ENCODE measurements around the gene UQCRQ. TPM values are rescaled to one million over a fixed set of nuclear protein-coding genes. Genes with fewer than 3 reads are reported as not detected.

UQCRQ gene
- total and polyA plus RNA-seq, 2 donors (not counting 3 experiments of a cell fraction or from before 2014, with no cell fraction given) = 246 to 390 TPM

DNA sequence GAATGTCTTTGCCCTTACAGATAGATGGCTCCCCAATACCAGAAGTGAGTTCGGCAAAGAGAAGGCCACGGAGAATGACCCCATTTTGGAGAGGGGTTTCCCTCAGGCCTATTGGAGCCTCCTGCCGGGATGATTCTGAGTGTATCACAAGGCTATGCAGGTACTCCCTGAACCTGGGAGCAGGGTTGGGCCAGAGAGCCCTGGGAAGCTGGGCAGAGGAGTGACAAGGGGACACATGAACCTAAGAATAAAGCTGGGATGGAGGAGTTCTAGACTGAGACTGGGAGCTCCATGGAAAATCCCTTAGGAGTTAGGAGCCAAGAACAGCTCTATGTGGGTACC, 7.5 kb downstream of the UQCRQ start:
- no peaks in the 10 kb centered on the region for H3K4me1 ChIP-seq (ENCODE audit: control insufficient read depth, extremely low read depth, insufficient read depth, low read length)
- DNase-seq (ENCODE audit: low read depth, low spot score) (no peak), FAIRE-seq (no peak)
- BruUV-seq (replicated peaks) = no TSS peak
- H3K4me3 ChIP-seq (replicated peaks in 1 of 3; ENCODE audit: insufficient read depth in 1 of 3, low read depth in 1 of 3, low read length in 3 of 3) = no peak overlapping the region
- H3K27me3 ChIP-seq (ENCODE audit: control insufficient read depth in 2 of 2, insufficient read depth in 2 of 2, low read length in 2 of 2) = no peaks in the 10 kb centered on the region
- no peak overlapping the region for H3K4me2 ChIP-seq (ENCODE audit: insufficient read depth, low read length)
- dilution Hi-C loops (cut with MboI; ENCODE audit: extremely low pct_ligation_motif_present, low sequenced_read_pairs) (no loop called here), intact Hi-C loops (cut with micrococcal nuclease) (no loop called here)
- CTCF ChIA-PET = interaction anchor here (0.8 to 3.3 kb wide), 3 partner anchors 9 to 54 kb away, joined by 4 to 16 read pairs (median 8); partner anchors contain the start of gene SHROOM1
- H3K9me1 ChIP-seq (replicated peaks; ENCODE audit: control insufficient read depth, extremely low read depth, insufficient read depth, low read length) = no peaks in the 10 kb centered on the region
- H3K27ac ChIP-seq (ENCODE audit: insufficient read depth, low read depth, low read length) = no peak overlapping the region
- TF ChIP-seq POLR2A (IDR thresholded peaks at IDR 0.05; ENCODE audit: low read depth, low read length) = no peak
- no peak for TF ChIP-seq EZH2 (IDR thresholded peaks at IDR 0.05; ENCODE audit: borderline replicate concordance, low read depth, low read length, severe bottlenecking)
- TF ChIP-seq, protein P1, sequence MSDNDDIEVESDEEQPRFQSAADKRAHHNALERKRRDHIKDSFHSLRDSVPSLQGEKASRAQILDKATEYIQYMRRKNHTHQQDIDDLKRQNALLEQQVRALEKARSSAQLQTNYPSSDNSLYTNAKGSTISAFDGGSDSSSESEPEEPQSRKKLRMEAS (IDR thresholded peaks at IDR 0.05; ENCODE audit: insufficient read depth, insufficient read length) = no peak
- TF ChIP-seq POLR2AphosphoS5 (IDR thresholded peaks at IDR 0.05; ENCODE audit: insufficient read depth, low read depth, low read length) = no peak
- no peak for TF ChIP-seq MYC (IDR thresholded peaks at IDR 0.05; ENCODE audit: low read depth, low read length)
- TF ChIP-seq FOS (IDR thresholded peaks at IDR 0.05; ENCODE audit: borderline replicate concordance, insufficient read depth, low read length) = no peak
- TF ChIP-seq JUN (IDR thresholded peaks at IDR 0.05; ENCODE audit: borderline replicate concordance, insufficient read depth, insufficient read length, low read depth) = no peak
- no peak for TF ChIP-seq GATA2 (IDR thresholded peaks at IDR 0.05; ENCODE audit: insufficient read depth, insufficient read length, low read depth, low read length)
- TF ChIP-seq, protein P2, sequence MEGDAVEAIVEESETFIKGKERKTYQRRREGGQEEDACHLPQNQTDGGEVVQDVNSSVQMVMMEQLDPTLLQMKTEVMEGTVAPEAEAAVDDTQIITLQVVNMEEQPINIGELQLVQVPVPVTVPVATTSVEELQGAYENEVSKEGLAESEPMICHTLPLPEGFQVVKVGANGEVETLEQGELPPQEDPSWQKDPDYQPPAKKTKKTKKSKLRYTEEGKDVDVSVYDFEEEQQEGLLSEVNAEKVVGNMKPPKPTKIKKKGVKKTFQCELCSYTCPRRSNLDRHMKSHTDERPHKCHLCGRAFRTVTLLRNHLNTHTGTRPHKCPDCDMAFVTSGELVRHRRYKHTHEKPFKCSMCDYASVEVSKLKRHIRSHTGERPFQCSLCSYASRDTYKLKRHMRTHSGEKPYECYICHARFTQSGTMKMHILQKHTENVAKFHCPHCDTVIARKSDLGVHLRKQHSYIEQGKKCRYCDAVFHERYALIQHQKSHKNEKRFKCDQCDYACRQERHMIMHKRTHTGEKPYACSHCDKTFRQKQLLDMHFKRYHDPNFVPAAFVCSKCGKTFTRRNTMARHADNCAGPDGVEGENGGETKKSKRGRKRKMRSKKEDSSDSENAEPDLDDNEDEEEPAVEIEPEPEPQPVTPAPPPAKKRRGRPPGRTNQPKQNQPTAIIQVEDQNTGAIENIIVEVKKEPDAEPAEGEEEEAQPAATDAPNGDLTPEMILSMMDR (IDR thresholded peaks at IDR 0.05; ENCODE audit: extremely low read depth in 1 of 2, insufficient read depth in 1 of 2, low read depth in 1 of 2, low read length in 2 of 2) = no peak
- no peak overlapping the region for H3K9ac ChIP-seq (replicated peaks; ENCODE audit: extremely low read depth, insufficient read depth, low read length)
- POLR2A ChIA-PET = no interaction called here
- no peaks in the 10 kb centered on the region for H3K79me2 ChIP-seq (ENCODE audit: control insufficient read depth, insufficient read depth, low read length)
- peaks cover 2% of the 10 kb centered on the region for H4K20me1 ChIP-seq (replicated peaks; ENCODE audit: control insufficient read depth, extremely low read depth, insufficient read depth, low read length)
- peaks cover 6 to 13% of the 10 kb centered on the region in 2 experiments for H3K36me3 ChIP-seq (ENCODE audit: control insufficient read depth in 2 of 2, extremely low read depth in 1 of 2, insufficient read depth in 2 of 2, low read length in 2 of 2)
- no peaks in the 10 kb centered on the region for H3K9me3 ChIP-seq (replicated peaks; ENCODE audit: control insufficient read depth, insufficient read depth, low read length)
- H2AFZ ChIP-seq (ENCODE audit: low read depth, low read length) = no peak overlapping the region
